ENCODE results near the gene ASTL.

The ASTL gene

GRCh38 chr2:96154506-96155380 lies 16.4 kb upstream of the ASTL start:
- no peak for DNase-seq (ENCODE audit: low read depth)
- TF ChIP-seq CTCF (IDR thresholded peaks at IDR 0.05; ENCODE audit: low read length, missing control alignments): no peak
- H3K4me3 ChIP-seq (replicated peaks; ENCODE audit: low read depth, low read length): no peak overlapping the region

- TF ChIP-seq CTCF (IDR thresholded peaks at IDR 0.05; ENCODE audit: low read length, missing control alignments): no peak
- DNase-seq (ENCODE audit: low read depth): no peak
- no peak overlapping the region for H3K4me3 ChIP-seq (replicated peaks; ENCODE audit: low read depth, low read length)
Measured at GRCh38 chr2:96153991-96154431, 15.7 kb upstream of the ASTL start.

- no peak for TF ChIP-seq CTCF (IDR thresholded peaks at IDR 0.05; ENCODE audit: low read length, missing control alignments)
- DNase-seq (ENCODE audit: low read depth): no peak
- H3K4me3 ChIP-seq (replicated peaks; ENCODE audit: low read depth, low read length): no peak overlapping the region
Measured at GRCh38 chr2:96153291-96153713, 15.0 kb upstream of the ASTL start.

- no peak for TF ChIP-seq CTCF (IDR thresholded peaks at IDR 0.05; ENCODE audit: low read length, missing control alignments)
- H3K4me3 ChIP-seq (replicated peaks; ENCODE audit: low read depth, low read length): no peak overlapping the region
- no peak for DNase-seq (ENCODE audit: low read depth)
Measured at GRCh38 chr2:96152304-96153161, 14.2 kb upstream of the ASTL start.

- TF ChIP-seq CTCF (IDR thresholded peaks at IDR 0.05; ENCODE audit: low read length, missing control alignments): no peak
- DNase-seq (ENCODE audit: low read depth): no peak
Measured at GRCh38 chr2:96151595-96152303, 13.4 kb upstream of the ASTL start.

GRCh38 chr2:96150791-96151594 lies 12.7 kb upstream of the ASTL start:
- H3K4me3 ChIP-seq (replicated peaks; ENCODE audit: low read depth, low read length): no peak overlapping the region
- no peak for TF ChIP-seq CTCF (IDR thresholded peaks at IDR 0.05; ENCODE audit: low read length, missing control alignments)
- DNase-seq (ENCODE audit: low read depth): no peak

More at GRCh38 chr2:96151595-96152303, 13.4 kb upstream of the ASTL start:
- no peak overlapping the region for H3K4me3 ChIP-seq (replicated peaks; ENCODE audit: low read depth, low read length)

Data from fibroblast of pulmonary artery (primary cell).